HCT116 (cell line): Measurements from ENCODE around the gene GNL3L. TPM values are rescaled to one million over a fixed set of nuclear protein-coding genes. Genes with fewer than 3 reads are reported as not detected.
"Not testable (repeated sequence)": the region's sequence is repeated elsewhere in the genome, so short reads cannot be mapped to it uniquely, and the experiment has no call there.

ENCODE experiments used
- ATAC-seq: fragments of 200-7000 bp; cut with Tn5 transposase; 2 replicates; pipeline ENCODE4 v1.9.1; 2020; ENCODE audit warnings: mild to moderate bottlenecking, moderate library complexity
- BruUV-seq: library from RNA; stranded (reverse); fragments of 400-500 nt; replicated peaks from 2 replicates; lab custom pipeline; 2021; lab: Mats Ljungman, UMichigan
- CTCF ChIA-PET: fragments of 300-600 bp; sonication (Branson Sonifier 250); formaldehyde crosslinking; loops from one replicate; lab custom pipeline; 2021; ENCODE audit warnings: antibody characterized with exemption; lab: Charles Lee
- POLR2A ChIA-PET: fragments of 300-600, 350-600 bp; sonication (Branson Sonifier 250); formaldehyde crosslinking; loops from one replicate; lab custom pipeline; 2021; ENCODE audit warnings: antibody characterized with exemption; lab: Charles Lee
- RAD21 ChIA-PET, 2 experiments: fragments of 300-600 bp; sonication (Branson Sonifier 250); formaldehyde crosslinking; loops; one replicate each; lab custom pipeline; 2023; ENCODE audit warnings: low total read pairs in 2 of 2; ENCODE audit not compliant: uncharacterized antibody in 2 of 2, unreplicated experiment in 2 of 2, low non-redundant PET in 1 of 2; lab: Charles Lee
- DNase-seq: peaks from one replicate; pipeline ENCODE4 v3.0.0-alpha.2; 2010; ENCODE audit warnings: low read depth, low spot score
- H2AFZ ChIP-seq: fragments of 200-600 bp; shearing (Covaris generic), sonication (generic); 2 replicates; pipeline ENCODE4 v1.6.1; 2017; ENCODE audit warnings: low read depth, mixed run types, mixed read lengths, antibody characterized with exemption, low read length; ENCODE audit not compliant: poor library complexity, severe bottlenecking
- H3K27ac ChIP-seq: 2 replicates; pipeline ENCODE4 v1.5.1; 2012; ENCODE audit warnings: low read depth, low read length
- H3K27me3 ChIP-seq: fragments of 200-600 bp; sonication (generic); 2 replicates; pipeline ENCODE4 v1.6.1; 2016; ENCODE audit warnings: mixed run types, low read length, mixed read lengths; ENCODE audit not compliant: insufficient read depth
- H3K36me3 ChIP-seq, 2 experiments: fragments of 200-500 bp in 1 of 2; fragments of 200-600 bp in 1 of 2; sonication (Bioruptor generic) in 1 of 2; sonication (generic) in 1 of 2; 2 replicates each; pipeline versions ENCODE4 v1.5.1 to v1.6.1; 2014 to 2016; ENCODE audit warnings: low read length in 2 of 2, inconsistent platforms in 1 of 2, mixed read lengths in 1 of 2, mixed run types in 1 of 2; ENCODE audit not compliant: insufficient read depth in 2 of 2, control insufficient read depth in 1 of 2
- H3K4me1 ChIP-seq, 2 experiments: fragments of 200-600 bp in 1 of 2; sonication (generic) in 1 of 2; 2 replicates each; pipeline versions ENCODE4 v1.5.1 to v1.6.1; 2012 to 2017; ENCODE audit warnings: low read length in 2 of 2, inconsistent platforms in 1 of 2, mild to moderate bottlenecking in 1 of 2, mixed read lengths in 1 of 2, mixed run types in 1 of 2, moderate library complexity in 1 of 2; ENCODE audit not compliant: insufficient read depth in 2 of 2, control insufficient read depth in 1 of 2
- H3K4me2 ChIP-seq: fragments of 200-600 bp; sonication (generic); 2 replicates; pipeline ENCODE4 v1.6.1; 2017; ENCODE audit warnings: mixed run types, low read length, mixed read lengths
- H3K4me3 ChIP-seq, 2 experiments: fragments of 200-600 bp in 1 of 2; sonication (generic) in 1 of 2; replicated peaks in 1 of 2; 2 replicates each; pipeline ENCODE4 v1.5.1; 2011 to 2016; ENCODE audit warnings: low read length in 2 of 2, control low read depth in 1 of 2, low read depth in 1 of 2, mild to moderate bottlenecking in 1 of 2, mixed read lengths in 1 of 2, mixed run types in 1 of 2
- H3K79me2 ChIP-seq: fragments of 200-600 bp; sonication (generic); 2 replicates; pipeline ENCODE4 v1.6.1; 2017; ENCODE audit warnings: mild to moderate bottlenecking, mixed run types, low read length, moderate library complexity, mixed read lengths; ENCODE audit not compliant: insufficient read depth
- H3K9ac ChIP-seq: fragments of 200-600 bp; sonication (generic); 2 replicates; pipeline ENCODE4 v1.6.1; 2016; ENCODE audit warnings: low read length, mixed read lengths
- H3K9me2 ChIP-seq: fragments of 200-600 bp; sonication (generic), shearing (Covaris generic); 2 replicates; pipeline ENCODE4 v1.6.1; 2017; ENCODE audit warnings: mixed run types, mild to moderate bottlenecking, moderate library complexity; ENCODE audit not compliant: insufficient read depth
- H3K9me3 ChIP-seq, 2 experiments: fragments of 200-500 bp in 1 of 2; fragments of 200-600 bp in 1 of 2; sonication (Bioruptor generic) in 1 of 2; sonication (generic) in 1 of 2; 2 replicates each; pipeline ENCODE4 v1.6.1; 2014 to 2017; ENCODE audit warnings: low read length in 2 of 2, mixed read lengths in 2 of 2, inconsistent platforms in 1 of 2, low read depth in 1 of 2, mild to moderate bottlenecking in 1 of 2, mixed run types in 1 of 2, moderate library complexity in 1 of 2; ENCODE audit not compliant: control insufficient read depth in 1 of 2, insufficient read depth in 1 of 2
- H4K20me1 ChIP-seq: fragments of 200-600 bp; sonication (generic), shearing (Covaris generic); 2 replicates; pipeline ENCODE4 v1.6.1; 2017; ENCODE audit warnings: mixed run types, mild to moderate bottlenecking, moderate library complexity; ENCODE audit not compliant: insufficient read depth
- EGR1 ChIP-seq: IDR thresholded peaks from 2 replicates; pipeline ENCODE4 v1.6.1; 2012; ENCODE audit warnings: low read depth
- EZH2 ChIP-seq: fragments of 200-600 bp; sonication (generic); IDR thresholded peaks from 2 replicates; pipeline ENCODE4 v1.6.1; 2017; ENCODE audit warnings: antibody characterized with exemption, mixed run types
- POLR2AphosphoS5 ChIP-seq: IDR thresholded peaks from 2 replicates; pipeline ENCODE4 v1.6.1; 2011; ENCODE audit warnings: mild to moderate bottlenecking, low read depth, low read length, moderate library complexity
- intact Hi-C: fragments of 100-400 bp; cut with micrococcal nuclease; formaldehyde crosslinking; loops from 2 replicates; pipeline ENCODE4 v1.10.0; 2022
- total RNA-seq: library from RNA; stranded (reverse); gene quantifications from one replicate; pipeline ENCODE4 v1.2.1, GENCODE V29; 2021; ENCODE audit not compliant: unreplicated experiment

The GNL3L gene
- total RNA-seq, 1 experiment from 2014 or later, result 60.2 TPM

- no peaks in the 10 kb centered on the region for H3K27me3 ChIP-seq
- POLR2A ChIA-PET, result no interaction called here
- DNase-seq (no peak), ATAC-seq (no peak)
- no peaks in the 10 kb centered on the region for H3K36me3 ChIP-seq
- H4K20me1 ChIP-seq, result no peaks in the 10 kb centered on the region
- no peaks in the 10 kb centered on the region for H3K79me2 ChIP-seq
- H3K9me2 ChIP-seq, result no peaks in the 10 kb centered on the region
- RAD21 ChIA-PET, result no interaction called here
- H3K9me3 ChIP-seq, result no peaks in the 10 kb centered on the region
- intact Hi-C loops, result no loop called here
- H2AFZ ChIP-seq, result no peak overlapping the region
- H3K4me2 ChIP-seq, result no peak overlapping the region
- CTCF ChIA-PET, result no interaction called here
- H3K27ac ChIP-seq, result no peak overlapping the region
- no peak overlapping the region for H3K9ac ChIP-seq
- H3K4me3 ChIP-seq, result no peak overlapping the region
- no TSS peak for BruUV-seq
- peaks cover 5 to 12% of the 10 kb centered on the region in 2 experiments; a peak in 3 of 4 replicates for H3K4me1 ChIP-seq
- TF ChIP-seq POLR2AphosphoS5 (no peak), EZH2 (no peak), EGR1 (no peak)
These were observed 45.4 kb upstream of the GNL3L start for GRCh38 chrX:54484666-54485065.

- ATAC-seq, H3K79me2 ChIP-seq, H3K27ac ChIP-seq, H3K9me3 ChIP-seq, H3K9me2 ChIP-seq, CTCF ChIA-PET, intact Hi-C loops, RAD21 ChIA-PET, POLR2A ChIA-PET, H4K20me1 ChIP-seq, H3K9ac ChIP-seq, H3K27me3 ChIP-seq, H3K36me3 ChIP-seq, H3K4me2 ChIP-seq, H2AFZ ChIP-seq, DNase-seq, H3K4me3 ChIP-seq, BruUV-seq: not testable (repeated sequence)
- H3K4me1 ChIP-seq, result peaks cover 2 to 12% of the 10 kb centered on the region in 2 experiments; a peak in 2 of 4 replicates
These were observed 40.2 kb upstream of the GNL3L start for GRCh38 chrX:54489819-54490218.
